Vagina (tissue), 2 donors: ENCODE results near the gene OR6Y1. TPM values are rescaled to one million over a fixed set of nuclear protein-coding genes. Genes with fewer than 3 reads are reported as not detected.

Source experiments
- DNase-seq, 2 donors: peaks; one replicate each; pipeline ENCODE4 v3.0.0-alpha.2; 2017; ENCODE audit errors: extremely low spot score in 2 of 2
- H3K27ac ChIP-seq: fragments of 200-600 bp; sonication (generic); one replicate; pipeline ENCODE4 v1.5.1; 2019
- H3K27me3 ChIP-seq: fragments of 200-600 bp; sonication (generic); one replicate; pipeline ENCODE4 v1.5.1; 2019
- H3K36me3 ChIP-seq, 2 donors: fragments of 200-600 bp; sonication (generic); one replicate each; pipeline ENCODE4 v1.5.1; 2017 to 2019
- H3K4me1 ChIP-seq: fragments of 200-600 bp; sonication (generic); one replicate; pipeline ENCODE4 v1.5.1; 2019
- H3K4me3 ChIP-seq, 2 donors: fragments of 200-600 bp; sonication (generic); 1 replicate in 1 of 2; 2 replicates in 1 of 2; pipeline ENCODE4 v1.5.1; 2016 to 2019
- H3K9me3 ChIP-seq: fragments of 200-600 bp; sonication (generic); one replicate; pipeline ENCODE4 v1.5.1; 2019
- POLR2A ChIP-seq, 2 donors: fragments of 450-650 bp; IDR thresholded peaks; one replicate each; pipeline ENCODE4 v1.6.1; 2017; ENCODE audit warnings: antibody characterized with exemption in 2 of 2, mild to moderate bottlenecking in 2 of 2, moderate library complexity in 2 of 2
- POLR2AphosphoS5 ChIP-seq, 2 donors: sonication (generic); formaldehyde crosslinking; IDR thresholded peaks; one replicate each; pipeline ENCODE4 v1.9.0; 2017; ENCODE audit warnings: antibody characterized with exemption in 2 of 2, mild to moderate bottlenecking in 2 of 2, low read depth in 1 of 2; ENCODE audit not compliant: insufficient read depth in 1 of 2
- intact Hi-C: fragments of 100-400 bp; cut with DNase I; formaldehyde crosslinking; loops from one replicate; pipeline ENCODE4 v1.15.1; 2023
- total RNA-seq: library from RNA; depleted of rRNA; stranded (reverse); fragments of >200 nt; gene quantifications from one replicate; pipeline ENCODE4 v1.2.3, GENCODE V29; 2016
- TF ChIP-seq, protein P1 (sequence below), 3 experiments: fragments of 450-650 bp in 2 of 3; fragments of 200-600 bp in 1 of 3; sonication (generic) in 1 of 3; IDR thresholded peaks; one replicate each; pipeline ENCODE4 v1.5.1; 2017 to 2019; ENCODE audit warnings: antibody characterized with exemption in 3 of 3, mild to moderate bottlenecking in 2 of 3, moderate library complexity in 2 of 3

Gene OR6Y1
- total RNA-seq, 1 donor from 2014 or later = not detected

GRCh38 chr1:158509471-158510156, 44.6 kb downstream of the OR6Y1 start:
- DNase-seq = no peak
- Histone ChIP-seq H3K27me3 (no peaks in the 10 kb centered on the region), H3K36me3 (no peaks in the 10 kb centered on the region), H3K27ac (no peak overlapping the region), H3K9me3 (no peaks in the 10 kb centered on the region), H3K4me1 (no peaks in the 10 kb centered on the region), H3K4me3 (no peak overlapping the region)
- TF ChIP-seq POLR2AphosphoS5 (IDR thresholded peaks at IDR 0.05; ENCODE audit: insufficient read depth in 1 of 2, low read depth in 1 of 2) (no peak), POLR2A (IDR thresholded peaks at IDR 0.05) (no peak)
- TF ChIP-seq, protein P1, sequence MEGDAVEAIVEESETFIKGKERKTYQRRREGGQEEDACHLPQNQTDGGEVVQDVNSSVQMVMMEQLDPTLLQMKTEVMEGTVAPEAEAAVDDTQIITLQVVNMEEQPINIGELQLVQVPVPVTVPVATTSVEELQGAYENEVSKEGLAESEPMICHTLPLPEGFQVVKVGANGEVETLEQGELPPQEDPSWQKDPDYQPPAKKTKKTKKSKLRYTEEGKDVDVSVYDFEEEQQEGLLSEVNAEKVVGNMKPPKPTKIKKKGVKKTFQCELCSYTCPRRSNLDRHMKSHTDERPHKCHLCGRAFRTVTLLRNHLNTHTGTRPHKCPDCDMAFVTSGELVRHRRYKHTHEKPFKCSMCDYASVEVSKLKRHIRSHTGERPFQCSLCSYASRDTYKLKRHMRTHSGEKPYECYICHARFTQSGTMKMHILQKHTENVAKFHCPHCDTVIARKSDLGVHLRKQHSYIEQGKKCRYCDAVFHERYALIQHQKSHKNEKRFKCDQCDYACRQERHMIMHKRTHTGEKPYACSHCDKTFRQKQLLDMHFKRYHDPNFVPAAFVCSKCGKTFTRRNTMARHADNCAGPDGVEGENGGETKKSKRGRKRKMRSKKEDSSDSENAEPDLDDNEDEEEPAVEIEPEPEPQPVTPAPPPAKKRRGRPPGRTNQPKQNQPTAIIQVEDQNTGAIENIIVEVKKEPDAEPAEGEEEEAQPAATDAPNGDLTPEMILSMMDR (IDR thresholded peaks at IDR 0.05) = no peak
- intact Hi-C loops = no loop called here

DNA sequence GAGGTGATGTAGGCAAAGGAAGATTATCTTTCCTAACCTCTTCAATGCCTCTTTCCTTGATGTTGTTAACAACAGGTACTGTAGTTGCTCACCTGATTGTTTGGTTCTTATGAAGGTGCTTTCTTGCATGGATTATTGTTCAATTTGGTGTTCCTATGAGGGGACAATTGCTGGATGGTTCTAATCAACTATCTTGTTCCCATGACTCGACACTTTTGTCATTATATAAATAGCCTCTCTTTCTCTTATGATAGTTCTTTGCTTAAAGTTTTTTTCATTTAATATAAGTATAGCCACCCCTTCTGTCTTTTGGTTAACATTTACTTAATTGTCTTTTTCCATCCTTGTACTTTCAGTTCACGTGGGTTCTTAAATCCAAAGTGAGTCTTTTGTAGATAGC, 46.7 kb downstream of the OR6Y1 start:
- Histone ChIP-seq H3K4me1 (no peaks in the 10 kb centered on the region), H3K27ac (no peak overlapping the region), H3K4me3 (no peak overlapping the region), H3K36me3 (no peaks in the 10 kb centered on the region), H3K9me3 (no peaks in the 10 kb centered on the region), H3K27me3 (no peaks in the 10 kb centered on the region)
- TF ChIP-seq POLR2AphosphoS5 (IDR thresholded peaks at IDR 0.05; ENCODE audit: insufficient read depth in 1 of 2, low read depth in 1 of 2) (no peak), POLR2A (IDR thresholded peaks at IDR 0.05) (no peak)
- TF ChIP-seq, protein P1 (IDR thresholded peaks at IDR 0.05) = no peak
- no peak for DNase-seq
- intact Hi-C loops = no loop called here

- intact Hi-C loops = no loop called here
- Histone ChIP-seq H3K4me3 (no peak overlapping the region), H3K27me3 (no peaks in the 10 kb centered on the region), H3K4me1 (no peaks in the 10 kb centered on the region), H3K36me3 (no peaks in the 10 kb centered on the region), H3K9me3 (no peaks in the 10 kb centered on the region), H3K27ac (no peak overlapping the region)
- no peak for DNase-seq
- TF ChIP-seq POLR2A (IDR thresholded peaks at IDR 0.05) (no peak), POLR2AphosphoS5 (IDR thresholded peaks at IDR 0.05; ENCODE audit: insufficient read depth in 1 of 2, low read depth in 1 of 2) (no peak)
- TF ChIP-seq, protein P1 (IDR thresholded peaks at IDR 0.05) = no peak
These were observed 47.7 kb downstream of the OR6Y1 start for GRCh38 chr1:158506369-158506987.

GRCh38 chr1:158496374-158496773, 57.8 kb downstream of the OR6Y1 start:
- TF ChIP-seq POLR2AphosphoS5 (IDR thresholded peaks at IDR 0.05; ENCODE audit: insufficient read depth in 1 of 2, low read depth in 1 of 2) = no peak
- TF ChIP-seq, protein P1 (IDR thresholded peaks at IDR 0.05) = no peak
- TF ChIP-seq POLR2A (IDR thresholded peaks at IDR 0.05) = no peak
- no peak overlapping the region for H3K4me3 ChIP-seq
- H3K27me3 ChIP-seq = no peaks in the 10 kb centered on the region
- no peaks in the 10 kb centered on the region for H3K9me3 ChIP-seq
- H3K36me3 ChIP-seq = no peaks in the 10 kb centered on the region
- no peak overlapping the region for H3K27ac ChIP-seq
- intact Hi-C loops = no loop called here
- H3K4me1 ChIP-seq = no peaks in the 10 kb centered on the region
- DNase-seq = no peak

DNA sequence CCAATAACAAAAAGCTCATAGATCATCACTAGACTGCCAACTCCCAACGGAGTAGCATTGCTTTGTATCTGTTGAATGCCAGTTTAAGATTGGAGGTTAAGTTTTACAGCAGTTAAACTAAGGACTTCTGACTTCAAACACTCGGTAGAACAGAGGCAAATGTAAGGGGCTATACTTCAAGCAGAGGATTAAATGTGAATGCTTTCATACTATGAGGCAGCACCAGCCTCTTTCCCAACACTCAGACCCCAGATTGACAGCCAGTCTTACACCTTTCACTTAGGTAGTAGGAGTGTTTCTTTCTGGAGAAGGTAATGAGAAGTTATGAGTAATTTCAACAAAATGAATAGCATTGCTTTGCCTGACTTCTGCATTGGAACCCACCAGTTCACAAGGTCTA, 59.4 kb downstream of the OR6Y1 start:
- DNase-seq = no peak
- intact Hi-C loops = no loop called here
- no peaks in the 10 kb centered on the region for H3K4me1 ChIP-seq
- H3K9me3 ChIP-seq = no peaks in the 10 kb centered on the region
- H3K27ac ChIP-seq = no peak overlapping the region
- no peak overlapping the region for H3K4me3 ChIP-seq
- H3K27me3 ChIP-seq = no peaks in the 10 kb centered on the region
- TF ChIP-seq, protein P1 (IDR thresholded peaks at IDR 0.05) = no peak
- TF ChIP-seq POLR2A (IDR thresholded peaks at IDR 0.05) = no peak
- no peak for TF ChIP-seq POLR2AphosphoS5 (IDR thresholded peaks at IDR 0.05; ENCODE audit: insufficient read depth in 1 of 2, low read depth in 1 of 2)
- no peaks in the 10 kb centered on the region for H3K36me3 ChIP-seq
